Measurements from ENCODE around the gene HMGN4. TPM values are rescaled to one million over a fixed set of nuclear protein-coding genes. Genes with fewer than 3 reads are reported as not detected.

The HMGN4 gene
- total and polyA plus RNA-seq, 2 of the 8 experiments (the other 6 are each of a cell fraction or from before 2014, with no cell fraction given) = 23.4 to 66.4 TPM

- TF ChIP-seq SIN3A (conservative IDR thresholded peaks at IDR 0.05 in 1 of 2, IDR thresholded peaks at IDR 0.05 in 1 of 2; ENCODE audit: low read depth in 1 of 2, low read length in 2 of 2) (peak; percentile 35 to 51; a peak in 1 of 4 replicates), BRCA1 (IDR thresholded peaks at IDR 0.05; ENCODE audit: low read depth, low read length) (no peak), HDAC2 (IDR thresholded peaks at IDR 0.05; ENCODE audit: borderline replicate concordance in 1 of 2, low read depth in 2 of 2, low read length in 2 of 2) (peak in 1 of 2 experiments; percentile 84; a peak in 1 of 4 replicates), CTCF (IDR thresholded peaks at IDR 0.05; ENCODE audit: control extremely low read depth in 1 of 3, insufficient read depth in 1 of 3, low read depth in 1 of 3, low read length in 3 of 3) (peak; percentile 75 to 88 (median 83)), PHF8 (conservative IDR thresholded peaks at IDR 0.05; ENCODE audit: low read depth, low read length) (0 out of 2 replicates have a peak, but pooled peaks have one; percentile 9), NANOG (IDR thresholded peaks at IDR 0.05; ENCODE audit: insufficient read depth, low read depth, low read length, poor library complexity, severe bottlenecking) (peak; percentile 39), ATF3 (IDR thresholded peaks at IDR 0.05; ENCODE audit: insufficient read depth, low read depth, low read length) (0 out of 2 replicates have a peak, but pooled peaks have one; percentile 39), CTBP2 (IDR thresholded peaks at IDR 0.05; ENCODE audit: borderline replicate concordance, insufficient read depth, insufficient read length, low read length) (peak; percentile 37), ZNF274 (IDR thresholded peaks at IDR 0.05; ENCODE audit: borderline replicate concordance, extremely low read depth, low read length) (no peak), GABPA (IDR thresholded peaks at IDR 0.05; ENCODE audit: borderline replicate concordance, insufficient read depth, low read length) (no peak), TBP (IDR thresholded peaks at IDR 0.05; ENCODE audit: low read depth, low read length) (peak; percentile 74; the same call in 1 of the 2 replicates)
Measured at GRCh38 chr6:26595669-26596269, 57.6 kb downstream of the HMGN4 start (continued).
